ENCODE data around the gene ARAP3. TPM values are rescaled to one million over a fixed set of nuclear protein-coding genes. Genes with fewer than 3 reads are reported as not detected.

Gene ARAP3
- total and polyA plus RNA-seq, 9 of the 15 experiments (the other 6 are each of a cell fraction or from before 2014, with no cell fraction given): 0.83 to 25.7 (median 6.4) TPM

GRCh38 chr5:141681695-141682641 lies at the start of gene ARAP3 (continued):
- peak; percentile 62 for TF ChIP-seq AFF4 (CRISPR knock-in tag; IDR thresholded peaks at IDR 0.05)
- TF ChIP-seq NRF1 (conservative IDR thresholded peaks at IDR 0.05 in 1 of 2, IDR thresholded peaks at IDR 0.05 in 1 of 2): peak; percentile 64 to 73
- no peak for TF ChIP-seq DNMT1 (IDR thresholded peaks at IDR 0.05)
- TF ChIP-seq ZNF12 (CRISPR knock-in tag; IDR thresholded peaks at IDR 0.05): 0 out of 2 replicates have a peak, but pooled peaks have one; percentile 61
- TF ChIP-seq NR0B1 (IDR thresholded peaks at IDR 0.05; ENCODE audit: partially characterized antibody): no peak
- no peak for TF ChIP-seq HNRNPK (IDR thresholded peaks at IDR 0.05; ENCODE audit: low read depth, low read length, poor library complexity, severe bottlenecking)
- TF ChIP-seq ZBTB12 (CRISPR knock-in tag; IDR thresholded peaks at IDR 0.05): 0 out of 2 replicates have a peak, but pooled peaks have one; percentile 28
- peak; percentile 62 for TF ChIP-seq RBFOX2 (IDR thresholded peaks at IDR 0.05; ENCODE audit: low read depth, low read length)
- peak; percentile 86 for TF ChIP-seq OTX1 (CRISPR knock-in tag; IDR thresholded peaks at IDR 0.05)
- 0 out of 2 replicates have a peak, but pooled peaks have one; percentile 7 for TF ChIP-seq EP400 (IDR thresholded peaks at IDR 0.05)
- TF ChIP-seq MED1 (CRISPR knock-in tag; IDR thresholded peaks at IDR 0.05; ENCODE audit: borderline replicate concordance): no peak
- TF ChIP-seq ZNF263 (CRISPR knock-in tag; IDR thresholded peaks at IDR 0.05; ENCODE audit: borderline replicate concordance): 0 out of 2 replicates have a peak, but pooled peaks have one; percentile 26
- TF ChIP-seq NFIC (IDR thresholded peaks at IDR 0.05): peak; percentile 90
- TF ChIP-seq PTBP1 (IDR thresholded peaks at IDR 0.05; ENCODE audit: low read depth, low read length): no peak
- TF ChIP-seq ZNF444 (CRISPR knock-in tag; IDR thresholded peaks at IDR 0.05): no peak
- TF ChIP-seq ZNF239 (CRISPR knock-in tag; IDR thresholded peaks at IDR 0.05): no peak
- TF ChIP-seq NR4A1 (CRISPR knock-in tag; IDR thresholded peaks at IDR 0.05): 0 out of 2 replicates have a peak, but pooled peaks have one; percentile 10
- peak; percentile 53; the same call in 1 of the 2 replicates for TF ChIP-seq NR4A1 (tag; IDR thresholded peaks at IDR 0.05)
- no peak for TF ChIP-seq HDAC3 (IDR thresholded peaks at IDR 0.05; ENCODE audit: borderline replicate concordance, partially characterized antibody)
- no peak for TF ChIP-seq PHB2 (IDR thresholded peaks at IDR 0.05; ENCODE audit: low read depth)
- 0 out of 2 replicates have a peak, but pooled peaks have one; percentile 36 for TF ChIP-seq ZNF583 (CRISPR knock-in tag; IDR thresholded peaks at IDR 0.05)
- no peak for TF ChIP-seq FUS (optimal IDR thresholded peaks at IDR 0.05; ENCODE audit: low read depth, low read length)
- peak; percentile 46 for TF ChIP-seq DPF2 (IDR thresholded peaks at IDR 0.05)

Data from K562 (cell line).